Colon (tissue), 2 donors: ENCODE results near the gene DNASE1L3.

Experiments used
- FAIRE-seq: peaks from 2 replicates; lab custom pipeline; 2012; peaks lifted over from hg19 to GRCh38; lab: Jason Lieb, UNC
- donor health status: control.
- donor health status: control.

DNASE1L3 gene

DNA sequence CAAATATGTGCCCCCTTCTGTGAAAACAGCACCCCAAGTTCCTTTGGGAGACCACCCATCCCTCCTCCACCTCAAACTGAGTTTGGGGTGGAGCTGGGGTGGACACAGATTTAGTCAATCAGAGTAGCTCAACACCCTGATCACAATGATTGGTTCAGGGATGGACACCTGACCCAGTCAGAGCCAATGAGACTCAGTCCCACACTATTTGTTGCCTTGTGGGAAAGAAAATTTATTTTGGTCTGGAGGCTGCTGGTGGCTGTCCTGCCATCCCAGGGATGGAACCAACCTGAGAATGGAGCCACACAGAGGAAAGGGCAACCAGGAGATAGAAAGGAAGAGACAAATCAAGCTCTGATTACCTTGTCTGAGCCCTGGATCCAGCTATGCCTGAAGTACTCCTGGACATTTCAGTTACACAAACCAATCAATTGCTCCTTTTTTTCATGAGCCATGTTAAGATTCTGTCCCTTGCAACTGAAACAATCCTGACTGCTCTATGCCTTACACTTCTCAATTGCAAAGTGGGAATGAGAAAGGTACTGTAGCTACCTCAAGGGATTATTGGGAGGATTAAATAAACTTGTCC, 10.6 kb downstream of the DNASE1L3 start:
- no peak for FAIRE-seq

DNA sequence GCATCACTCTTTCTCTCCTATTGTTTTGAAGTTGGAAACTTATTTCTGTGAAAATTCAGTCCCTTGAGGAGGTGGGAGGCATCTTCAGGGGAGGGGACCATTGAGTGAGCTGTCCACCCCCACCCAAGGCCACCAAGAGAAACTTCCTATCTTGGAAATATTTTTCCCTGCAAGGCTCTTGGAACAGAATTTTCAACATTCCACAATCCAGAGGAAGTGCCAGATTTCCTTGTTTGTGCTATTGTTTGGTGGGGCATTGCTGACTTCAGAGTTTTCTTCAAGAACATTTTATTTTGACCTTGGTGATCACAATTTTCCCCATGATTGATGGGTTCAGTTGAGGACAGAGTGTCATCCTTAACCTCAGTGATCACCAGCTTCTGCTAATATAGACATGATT, 12.0 kb downstream of the DNASE1L3 start:
- no peak for FAIRE-seq

DNA sequence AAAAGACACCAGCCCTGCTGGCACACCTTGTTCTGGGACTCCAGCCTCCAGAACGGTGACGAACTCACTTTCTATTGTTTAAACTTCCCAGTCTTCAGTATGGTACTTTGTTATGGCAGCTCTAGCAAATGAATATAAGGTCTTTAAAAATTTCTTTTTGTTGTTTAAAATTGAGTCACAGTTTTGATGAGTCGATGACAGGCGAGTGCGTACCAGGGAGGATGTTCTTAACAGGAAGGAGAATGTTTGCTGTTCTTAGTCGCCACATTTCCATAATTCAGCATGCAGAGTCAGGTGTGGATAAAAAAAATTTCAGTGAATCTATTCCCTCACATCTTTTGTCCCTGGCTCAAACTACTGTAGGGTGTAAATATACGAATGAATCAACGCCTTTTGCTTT, 12.4 kb downstream of the DNASE1L3 start:
- FAIRE-seq, result no peak

DNA sequence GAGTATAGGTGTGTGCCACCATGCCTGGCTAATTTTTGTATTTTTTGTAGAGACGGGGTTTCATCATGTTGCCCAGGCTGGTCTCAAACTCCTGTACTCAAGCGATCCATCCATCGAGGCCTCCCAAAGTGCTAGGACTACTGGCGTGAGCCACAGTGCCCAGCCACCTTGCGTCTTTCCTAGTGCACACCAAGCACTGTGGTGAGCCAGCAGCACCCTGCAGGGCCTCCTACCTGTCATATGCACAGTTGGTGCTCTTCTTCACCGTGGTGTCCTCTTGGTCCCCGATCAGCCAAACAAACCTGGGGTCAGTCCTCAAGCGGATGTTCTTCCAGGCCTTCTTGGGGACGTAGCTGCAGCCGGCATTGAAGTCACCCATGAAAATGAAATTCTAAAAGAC, 13.2 kb downstream of the DNASE1L3 start:
- no peak for FAIRE-seq

DNA sequence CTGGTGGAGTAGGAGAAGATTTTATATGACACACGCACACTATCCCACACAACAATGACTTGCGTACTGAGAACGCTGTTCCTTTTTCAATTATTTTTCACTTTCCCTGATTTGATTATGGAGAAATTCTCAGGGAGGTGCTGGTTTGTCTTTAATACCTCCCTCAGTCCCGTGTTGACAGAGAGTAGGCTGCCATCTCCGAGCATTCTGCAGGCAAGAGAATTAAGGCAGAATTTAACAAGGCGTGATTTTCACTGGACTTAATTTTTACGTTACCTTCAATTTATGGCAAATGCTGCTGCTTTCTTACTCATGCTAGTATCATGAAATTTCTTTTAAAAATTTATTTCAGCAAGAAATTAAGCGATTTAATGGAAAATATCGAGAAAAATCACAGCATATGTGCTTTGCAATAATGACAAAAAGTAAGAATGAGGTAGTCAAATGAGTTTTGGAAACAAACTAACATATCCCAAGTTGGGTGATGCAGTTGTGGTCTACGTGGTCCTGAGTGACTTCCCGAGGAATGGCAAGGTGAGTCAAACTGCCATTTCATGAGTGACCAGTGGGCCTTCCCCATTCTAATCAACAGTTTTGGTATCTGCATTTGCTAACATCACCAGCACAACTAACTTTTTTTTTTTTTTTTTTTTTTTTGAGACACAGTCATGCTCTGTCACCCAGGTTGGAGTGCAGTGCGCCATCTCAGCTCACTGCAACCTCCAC, 16.9 kb downstream of the DNASE1L3 start:
- FAIRE-seq, result no peak

DNA sequence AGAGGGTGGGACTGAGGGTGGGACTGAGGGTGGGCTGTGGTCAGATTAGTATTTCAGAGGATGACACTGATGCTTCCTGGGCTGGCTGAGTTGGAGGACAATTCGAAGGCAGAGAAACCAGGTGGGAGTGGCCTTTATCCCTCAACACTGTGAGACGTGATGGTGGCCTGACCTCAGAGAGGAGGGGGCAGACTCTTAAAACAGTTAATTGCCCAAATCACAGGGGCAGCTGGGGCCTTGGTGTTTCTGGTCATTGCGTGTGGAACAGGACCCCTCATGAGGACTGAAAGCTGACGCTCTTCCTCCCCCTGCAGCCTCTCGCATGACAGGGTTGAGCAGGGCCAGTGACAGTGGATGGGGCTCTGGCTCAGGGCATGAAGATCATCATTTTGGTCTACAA, 18.7 kb downstream of the DNASE1L3 start:
- no peak for FAIRE-seq

DNA sequence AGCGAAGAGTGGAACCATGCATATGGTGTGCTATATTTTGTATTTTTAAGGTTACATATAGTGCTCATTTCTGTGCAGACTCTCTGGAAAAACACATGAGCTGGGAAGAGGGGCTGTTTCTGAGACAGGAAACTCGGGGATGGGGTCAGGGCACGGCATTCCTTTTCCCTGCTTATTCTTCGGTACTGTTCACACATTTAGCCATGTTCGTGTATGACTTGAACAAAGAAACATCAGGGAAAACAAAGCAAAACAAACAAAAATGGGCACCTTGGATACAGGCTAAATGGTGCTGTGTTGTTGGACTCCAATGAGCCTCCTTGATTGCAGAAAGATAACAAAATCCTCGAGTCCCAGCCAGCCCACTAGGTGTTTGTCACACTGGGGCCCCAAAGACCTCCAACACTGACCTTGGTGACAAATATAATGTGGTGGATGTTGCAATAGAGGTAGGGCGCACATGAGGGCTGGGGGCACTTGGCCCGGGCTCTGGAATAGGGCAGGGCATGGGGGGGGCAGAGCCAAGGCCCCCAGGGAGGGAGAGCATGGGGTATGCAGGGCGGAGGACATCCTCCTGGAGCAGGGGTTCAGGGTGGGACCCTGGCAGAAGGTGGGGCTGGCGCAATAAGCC, 19.3 kb downstream of the DNASE1L3 start:
- no peak for FAIRE-seq

DNA sequence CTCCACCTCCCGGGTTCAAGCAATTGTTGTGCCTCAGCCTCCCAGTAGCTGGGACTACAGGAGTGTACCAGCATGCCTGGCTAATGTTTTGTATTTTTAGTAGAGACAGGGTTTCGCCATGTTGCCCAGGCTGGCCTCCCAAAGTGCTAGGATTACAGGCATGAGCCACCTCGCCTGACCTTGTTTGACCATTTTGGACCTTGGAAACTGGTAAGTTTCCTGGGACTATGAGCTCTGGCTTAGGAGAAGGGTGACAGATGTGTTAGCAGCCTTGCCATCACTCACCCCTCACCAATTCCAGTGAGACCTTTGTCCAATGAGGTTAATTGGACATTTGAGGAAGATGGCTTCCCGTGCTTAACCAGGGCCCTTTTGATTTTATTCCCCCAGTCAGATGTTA, 19.9 kb downstream of the DNASE1L3 start:
- no peak for FAIRE-seq

DNA sequence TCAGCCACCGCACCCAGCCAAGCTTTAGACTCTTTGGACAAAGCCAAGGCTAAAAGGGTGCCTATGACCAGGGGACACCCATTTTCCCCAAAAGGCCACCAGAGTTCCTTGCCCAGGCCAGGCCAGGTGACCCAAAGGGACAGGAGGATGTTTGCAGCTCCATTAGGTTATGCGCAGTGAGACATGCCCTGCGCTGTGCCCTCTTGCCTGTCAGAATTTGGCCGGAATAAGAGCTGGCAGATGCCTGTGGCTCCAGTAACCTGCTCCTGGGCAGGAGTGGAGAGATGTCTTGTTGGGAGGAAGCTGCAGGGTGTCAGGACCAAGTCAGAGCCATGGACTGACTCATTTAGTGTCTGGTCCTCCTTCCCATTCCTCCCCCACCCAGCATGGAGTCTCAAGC, 20.5 kb downstream of the DNASE1L3 start:
- FAIRE-seq, result no peak

DNA sequence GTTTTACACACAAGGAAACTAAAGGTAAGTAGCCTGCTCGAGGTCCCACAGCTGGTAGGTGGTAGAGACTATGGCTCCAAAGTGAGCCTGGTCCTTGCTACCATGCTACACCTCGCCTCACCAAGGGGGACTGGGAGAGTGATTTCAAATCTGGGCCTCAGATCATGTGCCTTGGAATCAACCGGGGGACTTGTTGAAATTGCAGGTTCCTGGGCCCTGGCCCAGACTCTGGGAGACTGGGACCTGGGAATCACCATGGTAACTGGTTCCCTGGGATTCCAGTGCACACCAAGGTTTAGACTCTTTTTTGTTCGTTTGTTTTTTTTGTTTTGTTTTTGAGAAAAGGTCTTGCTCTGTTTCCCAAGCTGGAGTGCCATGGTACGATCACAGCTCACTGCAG, 21.1 kb downstream of the DNASE1L3 start:
- no peak for FAIRE-seq

DNA sequence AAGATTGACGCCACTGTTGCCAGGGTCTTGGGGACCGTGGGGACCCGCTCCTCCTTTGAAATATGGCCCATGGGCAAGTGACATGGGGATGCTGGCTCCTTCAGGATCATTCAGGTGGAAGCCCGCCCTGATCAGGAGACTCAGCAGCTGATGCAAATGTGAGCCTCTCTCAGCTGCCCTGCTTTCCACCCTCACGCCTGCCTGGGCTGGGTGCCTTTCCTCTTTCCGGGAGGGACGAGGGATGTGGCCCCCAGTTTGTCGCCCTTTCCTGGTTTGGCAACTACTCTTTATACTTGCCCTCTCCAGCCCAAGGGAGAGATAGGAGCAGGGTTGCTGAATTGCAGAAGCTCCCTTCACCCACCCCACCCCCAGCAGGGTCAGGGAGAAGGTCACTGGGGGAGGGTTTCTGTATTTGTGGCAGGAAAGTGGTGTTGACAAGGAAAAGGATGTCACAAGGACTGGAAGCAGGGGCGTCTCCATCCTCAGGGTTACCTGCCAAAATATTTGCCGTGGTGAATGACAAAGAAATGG, 21.8 kb downstream of the DNASE1L3 start:
- FAIRE-seq, result no peak

DNA sequence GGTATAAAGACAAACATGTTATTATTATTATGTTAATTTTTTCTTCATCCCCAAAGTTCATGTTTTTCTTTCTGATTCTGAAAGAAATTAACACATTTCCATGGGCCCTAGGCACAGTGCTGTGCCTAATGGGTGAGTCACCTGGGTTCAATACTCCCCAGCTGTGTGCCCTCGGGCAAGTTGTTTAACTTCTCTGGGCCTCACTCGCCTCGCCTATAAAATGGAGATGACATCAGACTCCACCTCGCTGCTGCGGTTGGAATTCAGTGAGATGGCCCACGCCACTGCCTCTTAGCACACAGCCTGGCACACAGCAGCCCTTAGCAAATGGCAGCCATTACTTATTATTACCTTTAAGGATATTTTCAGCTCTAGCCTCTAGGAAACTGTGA, 22.6 kb downstream of the DNASE1L3 start:
- no peak for FAIRE-seq

DNA sequence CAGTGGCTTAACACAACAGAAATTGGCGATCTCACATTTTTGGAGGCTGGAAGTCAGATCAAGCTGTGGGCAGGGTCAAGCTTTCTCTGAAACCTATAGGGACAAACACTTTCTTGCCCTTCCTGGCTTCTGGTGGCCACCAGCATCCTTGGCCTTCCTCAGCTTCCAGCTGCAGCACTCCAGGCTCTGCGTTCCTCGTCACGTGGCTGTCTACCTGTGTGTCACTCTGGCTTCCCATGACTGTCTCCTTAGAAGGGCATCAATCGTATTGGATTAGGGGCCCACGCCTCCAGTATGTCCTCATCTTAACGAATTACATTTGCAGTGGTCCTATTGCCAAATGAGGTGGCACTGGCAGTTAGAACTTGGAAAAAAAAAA, 25.8 kb downstream of the DNASE1L3 start:
- FAIRE-seq, result no peak

DNA sequence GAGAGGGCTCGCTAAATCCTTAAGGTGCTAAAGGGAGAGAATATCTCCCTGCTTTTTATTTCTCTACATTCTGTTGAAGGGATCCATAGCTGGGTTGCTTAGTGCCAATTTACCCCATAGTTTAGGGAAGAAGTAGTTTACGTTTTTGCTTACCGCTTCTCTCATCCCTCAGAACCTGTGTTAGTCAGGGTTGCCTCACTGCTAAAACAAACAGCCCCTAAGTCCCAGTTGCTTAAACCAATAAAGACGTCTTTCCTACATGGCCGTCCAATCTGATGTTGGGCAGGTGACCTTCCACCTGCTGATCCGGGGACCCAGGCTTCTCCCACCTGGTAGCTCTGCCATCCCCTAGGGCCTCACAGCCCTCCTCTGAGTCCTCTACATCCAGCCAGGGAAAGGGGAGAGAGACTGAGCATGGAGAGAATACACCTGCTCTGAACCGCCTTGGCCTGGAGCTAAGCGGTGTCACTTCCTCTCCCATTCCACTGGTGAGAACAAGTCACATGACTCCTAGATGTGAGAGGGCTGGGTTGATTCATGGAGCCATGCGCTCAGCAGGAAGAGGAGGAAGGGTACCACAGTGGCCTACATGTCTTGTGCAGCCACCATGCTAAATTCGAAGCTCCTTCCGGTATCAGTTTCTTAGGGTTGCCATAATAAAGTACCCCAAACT, 26.3 kb downstream of the DNASE1L3 start:
- FAIRE-seq, result no peak

DNA sequence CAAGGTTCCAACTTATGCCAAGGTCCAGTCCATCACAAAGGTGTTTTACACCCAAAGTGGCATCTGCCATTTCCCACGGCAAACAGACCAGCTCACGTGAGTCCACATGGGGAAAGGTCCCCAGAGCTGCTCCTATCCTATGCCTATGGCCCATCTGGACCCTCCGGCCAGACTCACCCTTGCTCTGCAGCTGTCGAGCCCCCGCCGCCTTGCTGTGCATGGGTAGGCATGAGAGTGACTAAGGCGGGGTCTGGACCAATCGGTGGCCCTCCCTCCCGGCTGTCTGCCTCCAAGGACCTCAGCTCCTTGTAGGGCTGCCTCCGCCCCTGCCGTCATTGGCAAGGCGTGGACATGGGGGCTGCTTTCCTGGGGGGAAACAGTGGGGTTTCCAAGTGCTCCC, 26.9 kb downstream of the DNASE1L3 start:
- no peak for FAIRE-seq

DNA sequence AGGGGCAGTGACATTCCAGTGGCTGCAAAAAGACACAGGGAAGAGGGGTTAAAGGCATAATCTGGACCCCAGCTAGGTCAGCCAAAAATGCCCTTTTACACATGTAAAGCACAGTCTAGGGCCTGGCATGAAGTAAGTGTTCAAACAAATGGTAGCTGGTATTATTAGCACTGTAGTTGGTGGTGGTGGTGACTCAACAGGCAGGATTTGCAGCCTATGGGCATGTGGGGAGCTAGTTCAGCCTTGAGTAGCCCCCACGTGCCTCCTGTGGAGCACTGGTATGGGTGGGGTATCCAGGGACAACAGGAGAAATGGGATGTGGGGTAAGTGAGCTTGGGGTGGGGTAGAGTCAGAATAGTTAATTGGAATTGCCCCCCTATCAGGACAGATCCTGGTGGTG, 27.6 kb downstream of the DNASE1L3 start:
- no peak for FAIRE-seq

DNA sequence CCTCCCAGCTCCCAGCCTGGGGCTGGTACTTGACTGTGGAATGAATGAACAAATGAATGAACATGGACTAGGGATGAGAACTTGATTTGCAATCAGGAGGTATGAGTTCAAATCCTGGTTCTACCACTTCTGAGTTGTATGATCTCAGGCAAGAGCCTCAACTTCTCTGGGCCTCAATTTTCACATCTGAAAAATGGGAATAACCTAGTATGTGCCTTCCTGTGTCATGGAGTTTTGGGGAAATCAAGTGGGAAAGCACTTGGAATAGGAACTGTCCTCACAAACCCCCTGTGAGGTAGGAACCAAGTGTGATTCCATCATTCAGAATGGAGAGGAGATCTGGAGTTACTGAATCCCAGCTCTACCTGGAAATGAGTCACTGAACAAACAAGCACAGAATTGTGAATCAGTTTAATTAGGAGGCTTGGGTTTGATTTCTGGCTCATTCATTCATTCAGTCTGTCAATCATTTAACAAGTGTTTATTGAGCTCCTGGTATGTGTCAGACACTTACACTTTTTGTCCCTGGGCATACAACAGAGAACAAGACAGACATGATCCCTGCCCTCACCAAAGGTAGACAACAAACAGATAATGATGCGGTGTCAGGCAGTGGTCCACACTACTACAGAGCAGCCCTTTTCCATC, 29.7 kb downstream of the DNASE1L3 start:
- no peak for FAIRE-seq

DNA sequence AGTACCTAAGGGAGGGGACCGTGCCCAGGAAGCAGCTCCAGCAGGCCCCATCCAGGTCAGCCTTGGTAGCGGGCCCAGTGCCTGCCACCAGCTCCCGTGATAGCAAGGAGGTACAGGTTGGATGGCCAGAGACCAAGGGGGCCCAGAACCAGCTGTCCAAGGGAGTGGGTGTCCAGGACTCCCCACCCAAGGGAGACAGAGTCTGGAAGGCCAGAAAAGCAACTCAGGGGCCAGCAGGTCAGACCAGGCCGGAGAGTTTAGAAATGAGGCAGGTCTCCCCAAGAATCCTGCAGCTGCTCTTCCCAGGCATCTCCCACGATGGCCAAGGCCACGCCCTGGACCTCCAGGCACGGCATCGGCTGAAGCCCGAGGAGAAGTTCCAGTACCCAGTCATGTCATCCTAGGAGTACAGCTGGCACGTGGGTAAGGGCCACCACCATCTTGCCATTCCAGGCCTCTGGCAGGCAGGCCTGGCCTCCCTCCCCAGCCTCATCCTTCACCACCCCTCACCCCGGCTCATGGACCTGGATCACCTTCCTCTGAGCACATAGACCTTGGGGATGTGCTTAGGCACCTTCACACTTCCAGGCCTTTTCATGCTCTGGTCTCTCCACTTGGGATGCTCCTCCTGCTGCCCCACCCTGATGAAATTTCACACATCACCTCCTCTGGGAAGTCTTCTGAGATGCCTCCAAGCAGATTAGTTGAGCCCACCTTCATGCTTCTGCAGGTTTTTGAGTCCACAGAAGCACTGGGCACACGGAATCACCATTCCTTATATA, 30.5 kb downstream of the DNASE1L3 start:
- FAIRE-seq, result no peak

DNA sequence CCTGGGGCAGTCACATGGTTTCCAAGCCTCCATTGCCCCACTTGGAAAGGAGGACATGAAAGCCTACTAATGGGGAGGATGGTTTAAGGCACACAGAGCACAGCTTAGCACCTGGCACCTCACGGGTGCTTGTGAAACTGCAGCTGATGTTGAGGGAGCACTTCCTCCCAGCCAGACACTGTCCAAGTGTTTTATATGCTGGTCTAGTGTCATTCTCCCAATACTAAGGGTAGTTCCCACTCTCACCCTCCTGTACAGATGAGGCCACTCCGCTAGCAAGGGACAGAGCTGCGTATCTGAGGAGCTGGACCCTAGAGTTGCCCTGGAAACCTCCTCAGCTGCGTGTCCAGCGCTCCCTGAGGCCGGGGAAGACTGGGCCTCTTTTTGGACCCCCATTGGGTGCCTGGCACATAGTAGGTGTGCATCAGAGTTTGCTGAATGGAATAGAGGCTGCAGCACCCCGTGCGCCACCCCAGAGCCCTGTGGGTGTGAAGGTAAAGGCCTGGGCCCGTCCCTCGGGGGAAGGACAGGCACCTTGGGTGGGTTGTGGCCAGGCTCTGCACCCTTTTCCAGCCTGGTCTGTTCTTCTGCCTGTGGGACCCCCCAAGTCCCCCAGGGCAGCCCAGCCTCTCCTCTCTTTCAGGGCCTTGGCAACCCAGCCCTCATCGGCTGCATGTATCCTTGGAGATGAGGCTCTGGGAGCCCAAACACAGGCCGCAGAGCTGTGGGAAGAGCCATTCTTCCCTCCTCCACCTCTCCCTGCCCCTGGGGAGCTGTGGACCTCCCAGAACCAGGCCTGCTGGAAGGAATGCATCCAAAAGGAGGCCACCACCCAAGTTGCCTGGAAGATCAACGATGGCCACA, 31.3 kb downstream of the DNASE1L3 start:
- no peak for FAIRE-seq

DNA sequence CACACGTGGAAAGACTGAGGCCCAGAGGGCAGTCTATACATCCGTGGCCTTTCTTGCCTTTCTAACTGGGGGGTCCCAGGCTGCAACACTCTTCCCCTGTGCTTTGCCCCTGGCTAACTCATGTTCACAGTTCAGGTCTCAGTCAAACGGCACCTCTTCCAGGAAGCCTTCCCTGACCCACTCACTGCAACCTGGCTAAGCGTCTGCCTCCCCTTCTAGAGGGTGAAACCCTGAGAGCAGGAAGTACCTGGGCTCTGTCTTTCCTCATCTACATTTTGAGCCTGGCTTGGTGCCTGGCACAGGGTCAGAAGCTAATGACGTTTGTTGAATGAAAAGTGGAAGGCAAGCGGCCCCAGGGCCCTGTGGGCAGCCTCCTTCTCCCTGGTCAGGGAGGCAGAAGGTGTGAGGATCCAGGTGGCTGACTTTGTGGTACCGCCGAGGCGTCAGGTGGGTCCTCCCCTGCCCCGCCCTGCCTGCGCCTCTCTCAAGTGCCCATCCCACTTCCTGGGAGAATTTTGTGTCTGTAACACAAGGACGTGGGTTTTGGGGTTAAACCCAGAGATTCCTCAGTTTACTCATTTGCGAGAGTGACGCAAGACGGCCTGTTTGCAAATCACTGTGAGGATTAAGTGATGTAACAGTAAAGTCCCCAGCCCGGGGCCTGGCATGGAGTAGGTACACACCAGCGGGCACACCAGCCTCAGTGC, 32.1 kb downstream of the DNASE1L3 start:
- FAIRE-seq, result no peak
